HG03565 (cell line): ENCODE measurements around the gene PTPN5.

Source experiments
- ATAC-seq: cut with Tn5 transposase; IDR thresholded peaks from one replicate; pipeline ENCODE4 v1.9.1; 2021; ENCODE audit warnings: mild to moderate bottlenecking, moderate library complexity; ENCODE audit not compliant: unreplicated experiment

Gene PTPN5

DNA sequence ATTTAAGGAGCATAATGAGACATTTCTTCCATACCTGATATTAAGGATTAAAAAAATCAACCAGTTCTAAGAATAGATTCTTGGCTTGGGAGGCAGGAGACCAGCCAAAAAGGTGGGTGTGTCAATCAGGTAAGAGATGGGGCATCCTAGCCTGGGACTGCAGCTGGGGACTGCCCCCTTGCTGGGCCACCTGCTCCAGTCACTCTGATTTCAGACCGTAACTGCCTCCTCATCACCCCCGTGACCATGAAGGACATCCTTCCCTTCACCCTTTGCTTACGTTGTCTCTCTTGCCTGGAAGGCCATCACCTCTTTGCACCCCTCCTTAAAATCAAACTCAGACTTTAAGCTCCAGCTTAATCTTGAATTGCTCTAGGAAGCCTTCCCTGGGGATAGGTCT lies 17.9 kb downstream of the PTPN5 start:
- no peak for ATAC-seq

DNA sequence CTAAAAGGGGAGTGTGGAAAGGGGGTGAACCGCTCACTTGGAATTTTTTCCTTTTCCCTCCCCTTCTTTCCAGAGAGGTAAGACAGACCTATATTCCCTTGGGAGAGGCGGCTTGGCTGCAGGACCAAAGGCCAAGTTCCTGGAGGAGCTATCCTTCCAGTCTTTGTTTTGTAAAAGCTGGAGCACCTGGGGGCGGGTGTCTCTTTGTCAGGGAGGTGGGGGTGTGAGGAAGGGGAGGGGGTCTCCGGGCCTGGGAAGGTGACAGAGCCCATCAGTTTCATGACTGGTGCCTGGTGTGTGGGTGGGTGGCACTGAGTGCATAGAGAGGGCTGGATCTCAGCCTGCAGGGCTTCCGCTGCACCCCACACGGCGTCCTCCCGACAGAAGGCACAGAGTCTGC lies 18.5 kb downstream of the PTPN5 start:
- ATAC-seq = no peak

DNA sequence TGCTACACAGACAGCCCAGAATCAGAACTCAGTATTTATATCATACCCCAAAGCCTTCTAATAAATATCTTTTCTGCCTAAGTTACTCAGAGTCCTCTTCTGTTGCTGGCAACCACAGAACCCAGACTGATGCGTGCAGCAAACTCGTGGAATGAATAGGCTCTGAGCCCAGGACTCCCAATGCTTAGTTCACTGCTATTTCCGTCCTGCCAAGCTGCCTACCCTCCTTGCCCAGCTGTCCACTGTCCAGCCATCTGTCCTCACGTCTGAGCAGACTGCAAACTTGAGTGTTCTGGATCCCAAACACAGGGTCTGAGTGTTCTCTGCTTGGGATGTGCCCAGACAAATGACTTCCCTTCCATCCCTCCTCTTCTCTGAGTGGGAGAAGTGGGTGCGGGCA lies 19.4 kb downstream of the PTPN5 start:
- no peak for ATAC-seq

DNA sequence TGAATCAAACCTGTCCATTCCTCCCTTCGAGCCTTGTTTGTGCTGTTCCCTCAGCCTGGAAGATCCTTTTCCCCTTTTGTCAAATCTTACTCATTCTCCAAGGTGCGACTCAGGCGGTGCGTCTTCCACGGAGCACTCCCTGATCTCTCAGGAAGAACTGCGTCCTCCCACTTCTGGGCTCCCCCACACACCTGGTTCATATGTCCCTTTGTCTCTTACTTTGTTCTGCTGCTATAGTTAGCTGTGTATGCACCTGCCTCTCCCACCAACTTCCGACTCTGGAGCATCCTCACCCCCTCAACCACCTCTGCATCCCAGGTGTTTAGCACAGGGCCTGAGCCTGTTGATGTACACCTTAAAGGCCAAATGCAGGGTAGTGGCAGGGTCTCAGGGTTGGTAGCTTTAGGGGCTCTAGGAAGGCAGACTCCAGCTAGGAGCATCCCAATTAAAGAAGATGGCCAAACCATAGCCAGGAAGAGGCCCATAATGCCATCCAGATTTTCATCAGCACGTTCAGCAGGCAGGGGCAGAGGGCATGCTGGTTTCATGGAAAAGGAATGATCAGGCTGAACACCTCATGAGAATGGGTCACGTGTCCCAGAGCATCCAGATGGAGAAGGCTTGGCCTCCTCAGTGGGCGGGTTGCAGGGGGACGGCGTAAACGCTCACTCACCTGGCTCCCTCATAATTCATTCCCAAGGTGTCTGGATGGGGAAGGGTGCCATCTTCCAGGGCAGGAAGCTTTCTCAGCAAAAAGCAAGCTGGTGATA lies 20.1 kb downstream of the PTPN5 start:
- ATAC-seq = no peak

DNA sequence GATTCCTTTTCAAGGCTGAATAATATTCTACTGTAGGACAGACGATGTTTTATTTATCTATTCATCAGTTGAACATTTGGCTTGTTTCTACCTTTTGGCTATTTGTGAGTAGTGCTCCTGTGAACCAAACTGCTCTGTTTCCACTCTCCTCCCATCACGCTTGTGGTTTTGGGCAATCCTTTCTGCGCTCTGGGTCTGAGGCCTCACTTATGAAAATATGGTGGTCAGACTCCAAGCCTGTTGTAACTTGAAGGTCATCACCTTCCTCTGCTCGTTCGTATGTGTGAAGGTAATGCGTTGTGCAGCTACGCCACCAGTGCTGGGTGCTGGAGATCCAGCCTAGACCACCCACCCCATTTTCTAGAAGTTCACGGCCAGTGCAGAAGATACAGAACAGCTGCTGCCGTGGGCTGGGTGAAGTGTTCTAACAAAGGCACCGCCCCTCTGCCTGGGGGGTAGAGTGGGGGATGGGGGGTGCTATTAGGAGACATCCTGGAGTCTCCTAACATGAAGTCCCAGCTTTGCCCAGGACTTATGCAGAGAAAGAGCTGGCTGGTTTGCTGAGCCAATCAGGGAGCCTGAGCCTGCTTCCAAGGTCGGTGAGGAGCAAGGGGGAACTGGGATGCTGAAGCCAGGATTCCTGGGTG lies 21.0 kb downstream of the PTPN5 start:
- no peak for ATAC-seq

DNA sequence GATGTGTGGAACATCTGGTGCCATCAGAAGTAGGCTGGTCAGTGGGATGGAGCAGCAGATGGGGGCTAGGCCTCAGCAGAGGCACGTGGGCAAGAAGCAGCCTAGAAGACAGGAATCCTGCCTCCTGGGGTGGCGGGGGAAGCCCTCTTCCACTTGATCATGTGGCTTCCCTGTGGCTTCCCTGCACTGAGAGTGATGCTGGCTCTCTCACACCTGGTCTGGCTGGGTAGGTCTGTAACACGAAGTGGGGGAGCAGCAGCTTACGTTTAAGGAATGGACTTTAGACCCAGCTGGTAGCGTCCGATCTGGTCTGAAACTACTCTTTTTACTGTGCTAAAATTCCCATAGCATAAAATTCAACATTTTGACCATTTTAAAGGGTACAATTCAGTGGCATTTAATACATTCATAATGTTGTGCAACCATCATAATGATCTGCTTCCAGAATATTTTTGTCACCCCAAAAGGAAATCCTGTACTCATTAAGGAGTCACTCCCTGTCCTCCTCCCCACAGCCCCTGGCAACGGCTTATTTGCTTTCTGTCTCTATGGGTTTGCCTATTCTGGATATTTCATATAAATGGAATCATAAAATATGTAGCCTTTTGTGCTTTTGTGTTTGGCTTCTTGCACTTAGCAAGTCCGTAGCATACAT lies 21.7 kb downstream of the PTPN5 start:
- ATAC-seq = peak; percentile 31

DNA sequence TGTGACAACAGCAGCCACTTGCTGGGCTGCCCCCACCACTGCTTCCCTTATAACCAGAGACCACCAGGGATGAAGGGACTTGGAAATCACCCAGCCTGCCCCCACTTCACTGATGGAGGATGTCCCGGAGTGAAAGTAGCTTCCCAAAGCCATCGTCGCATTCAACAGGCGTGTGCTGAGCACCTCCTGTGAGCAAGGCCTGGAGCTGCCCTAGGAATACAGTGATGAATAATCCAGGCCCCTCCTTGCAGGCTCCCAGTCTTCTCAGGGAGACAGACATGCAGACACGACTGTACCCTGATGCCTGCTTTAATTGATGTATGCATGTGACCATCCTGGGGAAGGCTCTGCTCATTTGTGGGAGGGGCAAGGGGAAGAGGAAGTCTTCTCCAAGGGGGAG lies 22.6 kb downstream of the PTPN5 start:
- ATAC-seq = no peak

DNA sequence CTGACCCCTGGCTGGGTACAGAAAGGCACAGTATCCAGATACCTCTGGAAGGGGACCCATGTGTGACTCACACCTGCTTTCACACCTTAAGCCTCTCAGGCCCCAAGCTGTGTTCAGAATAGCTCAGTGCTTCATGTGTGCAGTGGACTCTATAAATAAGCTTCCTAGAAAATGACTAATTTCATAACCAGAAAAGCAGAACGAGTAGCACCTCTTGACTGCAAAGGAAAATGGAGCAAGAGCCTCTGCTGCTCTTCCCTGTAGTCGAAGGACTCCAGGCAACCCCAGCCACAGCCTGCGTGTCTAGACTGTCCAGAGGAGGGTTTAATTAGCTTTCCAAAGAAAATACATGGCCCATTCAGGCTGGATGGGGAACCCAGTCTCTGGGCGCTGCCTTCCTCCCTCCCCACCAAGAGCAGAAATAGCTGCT lies 23.1 kb downstream of the PTPN5 start:
- ATAC-seq = peak; percentile 90

DNA sequence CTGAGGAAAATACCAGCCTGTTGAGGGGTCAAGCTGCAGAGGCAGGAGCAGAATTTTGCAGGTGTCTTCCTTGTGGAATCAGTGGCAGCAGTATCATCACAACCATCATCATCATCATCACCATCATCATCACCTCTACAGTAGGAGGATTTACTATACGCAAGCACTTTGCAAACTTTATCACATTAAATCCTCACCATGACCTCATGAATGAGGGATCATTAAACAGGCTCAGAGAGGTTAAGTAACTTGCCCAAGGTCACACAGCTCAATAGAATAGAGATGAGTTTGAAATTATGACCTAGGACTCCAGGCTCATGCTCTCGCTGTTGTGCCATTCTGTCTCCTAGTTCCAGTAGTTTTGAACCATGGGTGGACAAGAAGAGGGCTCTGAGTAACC lies 25.6 kb downstream of the PTPN5 start:
- no peak for ATAC-seq

DNA sequence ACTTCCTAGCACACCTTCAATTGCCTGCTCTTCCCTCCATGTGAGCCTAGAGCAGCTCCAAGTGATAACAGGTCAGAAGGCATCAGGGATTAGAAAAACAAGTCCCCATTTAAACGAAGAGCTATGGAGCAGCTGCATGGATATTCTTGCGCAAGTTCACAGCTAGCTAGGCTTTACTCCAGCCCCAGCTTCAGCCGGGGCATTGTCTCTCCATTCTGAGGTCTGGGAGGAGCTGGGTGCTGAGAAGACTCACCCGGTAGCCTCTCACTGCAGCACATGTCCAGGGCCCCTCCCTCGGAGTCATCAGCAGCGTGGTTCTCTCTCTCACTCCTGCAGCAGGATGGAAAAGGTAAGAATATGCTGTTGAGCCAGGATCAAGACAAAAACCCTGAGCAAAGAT lies 26.0 kb downstream of the PTPN5 start:
- ATAC-seq = no peak

DNA sequence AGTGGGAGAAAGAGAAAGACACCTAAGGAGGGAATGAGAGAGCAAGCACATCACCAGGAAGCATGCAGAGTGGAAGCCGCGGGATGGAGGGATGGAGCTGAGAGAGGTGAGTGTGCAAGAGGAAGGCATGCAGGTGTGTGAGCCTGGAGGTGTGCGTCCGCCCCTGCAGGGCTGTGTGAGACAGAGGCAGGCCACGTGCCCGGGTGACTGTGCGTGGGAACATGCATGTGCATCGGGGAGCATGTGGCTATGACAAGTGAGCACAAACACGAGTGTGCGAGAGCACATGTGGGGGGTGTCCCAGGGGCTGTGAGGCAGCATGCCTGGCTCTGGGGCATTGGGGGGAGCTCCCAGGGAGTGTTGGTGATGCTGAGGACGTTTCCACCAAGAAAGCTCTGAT lies 29.9 kb downstream of the PTPN5 start:
- ATAC-seq = no peak

DNA sequence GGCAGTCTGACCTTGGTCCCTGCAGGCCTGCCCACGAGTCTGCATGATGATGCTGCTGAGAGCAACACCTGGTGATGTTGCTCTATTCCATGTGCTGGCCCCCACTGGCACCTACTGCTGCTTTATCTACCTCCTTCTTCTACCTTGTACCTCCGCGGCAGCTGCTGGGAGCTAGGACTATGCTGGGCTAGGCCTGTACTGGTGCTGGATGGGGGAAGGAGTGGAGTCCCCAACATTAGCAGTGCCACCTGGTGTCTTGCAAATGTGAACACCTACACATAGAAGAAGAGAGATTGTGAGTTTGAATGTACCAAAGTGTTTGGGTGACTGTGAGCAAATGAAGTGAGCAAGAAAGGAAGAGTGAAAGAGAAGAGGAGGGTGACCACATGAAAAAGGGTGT lies 30.5 kb downstream of the PTPN5 start:
- no peak for ATAC-seq

DNA sequence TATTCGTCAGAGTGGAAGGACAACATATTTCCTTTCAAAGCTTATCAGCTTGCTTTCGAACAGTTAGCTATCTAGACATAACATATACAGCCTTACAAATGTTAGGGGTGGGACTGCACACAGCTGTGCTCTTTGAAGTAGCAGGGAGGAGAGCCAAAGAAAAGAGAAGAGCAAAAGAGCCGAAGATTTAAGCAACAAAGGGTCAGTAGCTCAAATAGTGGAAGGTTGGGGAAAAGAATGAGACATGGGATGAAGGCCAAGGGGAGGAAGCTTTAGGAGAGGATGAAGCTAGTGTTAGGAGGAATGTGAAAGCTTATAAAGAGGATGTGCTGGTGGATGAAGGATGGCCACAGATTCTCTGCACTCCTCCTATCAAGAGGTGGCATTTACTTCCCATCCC lies 33.8 kb downstream of the PTPN5 start:
- ATAC-seq = no peak

DNA sequence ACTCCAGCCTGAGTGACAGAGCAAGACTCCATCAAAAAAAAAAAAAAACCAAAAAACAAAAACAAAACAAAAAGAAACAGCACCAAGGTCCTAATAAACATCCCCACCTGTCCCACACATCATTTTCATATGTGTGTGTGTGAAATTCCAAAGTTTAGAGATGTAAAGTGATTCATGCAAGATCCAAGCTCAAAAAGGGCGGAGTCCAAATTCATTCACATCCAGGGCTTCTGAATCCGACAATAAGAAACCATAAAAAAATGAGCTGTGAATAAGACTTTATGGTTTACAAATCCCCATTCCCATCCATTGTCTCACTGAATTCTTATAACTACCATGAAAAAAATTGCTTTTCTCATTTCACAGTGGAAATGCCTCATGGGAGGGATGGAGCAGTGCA lies 34.7 kb downstream of the PTPN5 start:
- no peak for ATAC-seq

DNA sequence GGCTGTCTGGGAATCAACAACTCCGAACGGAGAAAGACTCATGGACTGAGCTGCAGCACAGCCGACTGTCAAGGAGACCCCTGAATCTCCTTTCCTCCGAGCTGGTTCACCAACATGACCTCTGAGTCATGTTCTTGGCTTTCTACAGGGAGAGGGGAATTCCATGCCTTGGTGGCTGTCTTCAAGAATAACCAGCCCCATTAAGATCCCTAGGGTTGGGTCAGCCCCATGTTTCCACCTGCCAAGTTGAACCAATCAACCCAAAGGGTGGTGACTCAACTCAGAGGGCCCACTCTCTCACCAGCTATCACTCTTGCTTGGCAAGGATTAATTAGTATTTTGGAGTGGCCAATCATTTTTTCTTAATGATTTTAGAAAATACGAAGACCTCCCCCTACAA lies 37.3 kb downstream of the PTPN5 start:
- no peak for ATAC-seq

DNA sequence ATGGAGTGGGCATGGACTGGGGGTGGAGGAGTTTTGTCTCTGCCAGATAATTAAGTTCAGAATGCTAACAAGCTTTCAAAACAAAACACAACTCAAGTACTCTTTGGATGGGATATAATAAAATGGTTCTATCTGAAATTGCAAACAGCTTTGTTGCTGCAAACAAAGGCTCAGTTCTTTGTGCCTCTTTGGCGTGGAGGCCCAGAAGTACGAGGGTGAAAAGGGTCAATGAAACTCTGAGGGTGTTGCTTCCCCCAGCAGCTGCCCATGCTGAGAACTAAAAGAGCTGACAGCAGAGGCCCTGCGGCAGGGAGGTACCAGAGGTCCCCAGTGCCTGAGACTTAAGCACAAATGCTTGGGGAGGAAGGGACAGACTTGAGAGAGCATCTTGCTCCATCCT lies 39.1 kb downstream of the PTPN5 start:
- no peak for ATAC-seq

DNA sequence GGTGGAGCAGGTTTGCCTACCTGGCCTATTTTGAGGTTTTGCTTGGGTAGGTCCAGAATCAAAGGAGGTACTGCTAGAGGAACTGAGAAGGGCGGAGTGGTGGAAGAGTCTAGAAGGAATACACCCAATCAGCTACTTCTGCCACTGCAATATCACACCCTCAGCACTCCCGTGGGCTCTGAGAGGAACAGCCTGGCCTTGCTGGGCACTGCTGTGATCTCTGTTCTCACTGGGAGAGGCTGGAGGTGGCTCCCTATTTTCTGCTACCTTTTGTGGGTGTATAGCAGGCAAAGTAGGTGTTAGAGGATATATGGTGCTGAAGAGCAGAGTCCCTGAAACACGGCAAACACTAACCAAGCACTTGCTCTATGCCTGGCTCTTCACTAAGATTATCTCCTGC lies 40.7 kb downstream of the PTPN5 start:
- no peak for ATAC-seq

DNA sequence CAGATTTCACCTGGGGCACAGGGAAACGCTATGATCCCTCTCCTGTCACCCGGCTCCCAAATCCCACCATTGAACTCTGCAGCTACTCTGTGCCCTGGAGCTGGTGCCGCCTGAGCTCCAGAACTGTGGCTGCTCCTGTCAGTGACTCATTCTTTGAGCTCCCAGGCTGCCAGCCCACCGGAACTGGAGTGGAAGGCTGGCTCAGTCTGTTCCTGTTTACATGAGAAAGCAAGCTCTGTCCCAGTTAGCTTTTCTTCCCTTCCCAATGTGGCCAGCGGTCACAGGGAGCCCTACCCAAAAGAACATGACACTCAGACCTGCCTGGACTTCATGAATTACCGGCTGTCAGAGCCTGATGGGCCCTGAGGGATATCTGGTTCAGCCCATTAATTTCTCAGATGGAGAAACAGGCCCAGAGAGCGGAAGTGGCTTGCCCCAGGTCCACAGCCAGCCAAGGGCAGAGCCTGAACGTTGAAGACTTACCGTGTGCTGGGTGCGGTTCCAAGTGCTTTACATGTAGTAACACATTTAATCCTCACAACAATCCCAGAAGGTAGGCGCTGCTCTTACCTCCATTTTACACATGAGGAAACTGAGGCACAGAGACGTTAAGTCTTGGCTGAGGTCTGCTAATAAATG lies 41.8 kb downstream of the PTPN5 start:
- no peak for ATAC-seq

DNA sequence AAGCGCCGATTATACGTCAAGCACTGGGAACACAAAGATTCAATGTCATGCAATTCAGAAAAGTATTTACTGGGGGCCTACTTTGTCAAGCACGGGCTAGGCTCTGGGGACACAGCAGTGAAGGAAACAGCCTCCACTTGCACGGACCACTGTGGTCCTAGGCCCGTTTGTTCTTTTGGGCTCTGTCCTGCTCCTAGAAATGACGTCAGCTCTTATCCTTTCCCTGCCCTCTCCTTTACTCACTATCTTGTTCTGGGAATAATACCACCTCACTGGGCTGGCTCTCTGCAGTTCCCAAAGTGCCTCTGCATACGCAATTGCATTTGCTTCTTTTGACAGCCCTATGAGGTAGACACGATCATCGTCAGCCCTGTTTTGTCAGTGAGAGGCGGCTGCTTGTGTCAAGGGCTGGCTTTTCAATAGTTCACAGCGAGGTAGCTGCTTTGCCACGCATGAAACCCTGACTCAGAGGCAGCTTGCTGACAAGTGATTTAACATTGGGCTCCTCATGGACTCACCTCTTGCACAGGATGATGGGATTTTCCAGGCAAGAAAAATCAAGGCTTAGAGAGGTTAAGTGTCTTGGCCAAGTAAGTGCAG lies 42.7 kb downstream of the PTPN5 start:
- no peak for ATAC-seq

DNA sequence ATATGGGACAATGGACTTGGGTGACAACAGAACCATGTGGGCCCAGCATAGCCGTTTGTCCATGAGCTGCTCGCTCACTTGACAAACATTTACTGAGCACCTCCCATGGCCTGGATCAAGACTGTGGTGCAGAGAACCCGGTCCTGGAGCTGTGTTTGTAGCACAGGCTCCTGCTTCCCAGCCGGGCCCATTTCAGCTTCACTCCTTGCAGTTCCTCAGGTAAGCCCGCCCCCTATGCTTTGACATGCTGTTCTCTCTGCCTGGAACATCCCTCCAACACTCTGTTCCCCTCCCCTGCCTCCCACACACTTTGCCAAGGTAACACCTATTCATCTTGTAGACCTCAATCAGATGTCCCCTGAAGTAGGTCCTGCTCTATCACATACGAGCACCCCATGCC lies 46.3 kb downstream of the PTPN5 start:
- no peak for ATAC-seq

DNA sequence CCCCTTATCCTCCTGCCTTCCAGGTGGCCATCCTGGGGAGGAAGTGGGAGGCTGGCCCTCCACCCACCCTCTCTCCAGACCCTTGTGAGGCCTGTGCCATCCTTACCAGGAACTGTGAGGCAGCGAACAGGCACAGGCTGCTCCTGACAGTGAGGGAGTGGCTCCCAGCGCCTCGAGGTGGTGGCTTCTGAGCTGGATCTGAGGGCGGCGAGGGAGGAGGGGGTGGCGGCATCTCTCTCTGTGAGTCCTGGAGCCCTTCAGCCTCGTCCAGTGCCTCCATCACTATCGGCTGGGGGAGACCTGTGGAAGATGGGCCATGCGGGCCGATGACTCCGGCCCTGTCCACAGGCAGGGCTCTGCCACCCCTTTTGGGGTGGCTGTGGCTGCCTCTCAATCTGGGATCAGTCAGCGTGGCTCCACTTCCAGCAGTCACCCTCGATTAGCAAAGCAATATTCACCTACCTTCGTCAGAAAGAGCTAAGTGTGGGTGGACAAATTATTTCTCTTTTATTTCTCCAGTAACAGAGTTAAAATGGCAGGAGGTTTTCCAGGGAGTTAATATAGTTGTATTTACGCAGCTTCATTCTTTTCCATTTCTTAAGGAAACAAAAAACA lies 47.6 kb downstream of the PTPN5 start:
- ATAC-seq = no peak
